ENCODE results near the gene ADORA2A. TPM values are rescaled to one million over a fixed set of nuclear protein-coding genes. Genes with fewer than 3 reads are reported as not detected.
A peak's percentile ranks its signal among the peaks of the same experiment; 100 is the strongest.

ADORA2A gene
- total RNA-seq, 1 donor from 2014 or later, result 7.2 TPM

- peaks cover 30% of the 10 kb centered on the region for H3K4me1 Mint-ChIP-seq (ENCODE audit: unreplicated experiment)
- peaks cover 6% of the 10 kb centered on the region for H3K36me3 Mint-ChIP-seq
- no peak overlapping the region for H3K4me3 Mint-ChIP-seq
- H3K27me3 Mint-ChIP-seq, result no peaks in the 10 kb centered on the region
- TF ChIP-seq CTCF (conservative IDR thresholded peaks at IDR 0.05), result no peak
- DNase-seq (ENCODE audit: extremely low spot score, unreplicated experiment), result no peak
- no peaks in the 10 kb centered on the region for H3K9me3 Mint-ChIP-seq
- H3K27ac Mint-ChIP-seq, result no peak overlapping the region
Observed at GRCh38 chr22:24441406-24442351, 14.3 kb downstream of the ADORA2A start.

GRCh38 chr22:24442352-24442744 is 14.9 kb downstream of the ADORA2A start:
- no peak for DNase-seq (ENCODE audit: extremely low spot score, unreplicated experiment)
- peaks cover 6% of the 10 kb centered on the region for H3K36me3 Mint-ChIP-seq
- H3K9me3 Mint-ChIP-seq, result no peaks in the 10 kb centered on the region
- no peak for TF ChIP-seq CTCF (conservative IDR thresholded peaks at IDR 0.05)
- H3K4me3 Mint-ChIP-seq, result no peak overlapping the region
- H3K4me1 Mint-ChIP-seq (ENCODE audit: unreplicated experiment), result peaks cover 35% of the 10 kb centered on the region
- peak overlapping the region; percentile 18 for H3K27ac Mint-ChIP-seq
- peaks cover 3% of the 10 kb centered on the region for H3K27me3 Mint-ChIP-seq

GRCh38 chr22:24443668-24444067 is 16.3 kb downstream of the ADORA2A start:
- no peak for TF ChIP-seq CTCF (conservative IDR thresholded peaks at IDR 0.05)
- Mint-ChIP-seq H3K4me1 (ENCODE audit: unreplicated experiment) (peaks cover 32% of the 10 kb centered on the region), H3K27me3 (peaks cover 3% of the 10 kb centered on the region), H3K4me3 (no peak overlapping the region), H3K36me3 (peaks cover 6% of the 10 kb centered on the region), H3K9me3 (no peaks in the 10 kb centered on the region), H3K27ac (no peak overlapping the region)
- no peak for DNase-seq (ENCODE audit: extremely low spot score, unreplicated experiment)

- peaks cover 32% of the 10 kb centered on the region for H3K4me1 Mint-ChIP-seq (ENCODE audit: unreplicated experiment)
- DNase-seq (ENCODE audit: extremely low spot score, unreplicated experiment), result no peak
- peaks cover 6% of the 10 kb centered on the region for H3K36me3 Mint-ChIP-seq
- no peaks in the 10 kb centered on the region for H3K9me3 Mint-ChIP-seq
- H3K27ac Mint-ChIP-seq, result no peak overlapping the region
- H3K4me3 Mint-ChIP-seq, result no peak overlapping the region
- peaks cover 3% of the 10 kb centered on the region for H3K27me3 Mint-ChIP-seq
- no peak for TF ChIP-seq CTCF (conservative IDR thresholded peaks at IDR 0.05)
Observed at GRCh38 chr22:24444251-24444650, 16.9 kb downstream of the ADORA2A start.

- Mint-ChIP-seq H3K9me3 (no peaks in the 10 kb centered on the region), H3K27me3 (peaks cover 3% of the 10 kb centered on the region), H3K4me3 (no peak overlapping the region), H3K36me3 (peaks cover 6% of the 10 kb centered on the region), H3K27ac (no peak overlapping the region), H3K4me1 (ENCODE audit: unreplicated experiment) (peaks cover 36% of the 10 kb centered on the region)
- no peak for TF ChIP-seq CTCF (conservative IDR thresholded peaks at IDR 0.05)
- no peak for DNase-seq (ENCODE audit: extremely low spot score, unreplicated experiment)
Observed at GRCh38 chr22:24444729-24445466, 17.5 kb downstream of the ADORA2A start.

All from type B pancreatic cell (in vitro differentiated cells).